Transverse colon (tissue), 4 donors: Measurements from ENCODE around the gene CMTR1. TPM values are rescaled to one million over a fixed set of nuclear protein-coding genes. Genes with fewer than 3 reads are reported as not detected.

Source experiments
- DNase-seq: peaks from one replicate; pipeline ENCODE4 v3.0.0-alpha.2; 2019
- H3K27ac ChIP-seq, 4 donors: fragments of 200-600 bp; sonication (generic); 2 replicates each; pipeline ENCODE4 v1.5.1; 2016 to 2018; ENCODE audit warnings: inconsistent platforms in 4 of 4
- H3K27me3 ChIP-seq: fragments of 200-600 bp; sonication (generic); 2 replicates; pipeline ENCODE4 v1.5.1; 2017; ENCODE audit warnings: inconsistent platforms
- H3K36me3 ChIP-seq, 4 donors: fragments of 200-600 bp; sonication (generic); 2 replicates each; pipeline ENCODE4 v1.5.1; 2017 to 2019; ENCODE audit warnings: inconsistent platforms in 4 of 4
- H3K4me1 ChIP-seq, 4 donors: fragments of 200-600 bp; sonication (generic); 2 replicates each; pipeline ENCODE4 v1.5.1; 2017 to 2020; ENCODE audit warnings: inconsistent platforms in 4 of 4
- H3K4me3 ChIP-seq, 4 donors: fragments of 200-600 bp; sonication (generic); 1 replicate in 1 of 4; 2 replicates in 3 of 4; pipeline versions ENCODE4 v1.5.1 to v1.6.1; 2017 to 2019; ENCODE audit warnings: inconsistent platforms in 4 of 4
- H3K9me3 ChIP-seq, 2 donors: fragments of 200-600 bp; sonication (generic); 2 replicates each; pipeline ENCODE4 v1.5.1; 2017 to 2019; ENCODE audit warnings: inconsistent platforms in 2 of 2
- EP300 ChIP-seq: sonication (generic); formaldehyde crosslinking; IDR thresholded peaks from one replicate; pipeline ENCODE4 v1.6.1; 2017; ENCODE audit warnings: antibody characterized with exemption, low read depth
- POLR2A ChIP-seq: fragments of 450-650 bp; IDR thresholded peaks from one replicate; pipeline ENCODE4 v1.6.1; 2016; ENCODE audit warnings: antibody characterized with exemption, mild to moderate bottlenecking, moderate library complexity
- POLR2AphosphoS5 ChIP-seq, 3 donors: sonication (generic); formaldehyde crosslinking; IDR thresholded peaks; one replicate each; pipeline ENCODE4 v1.6.1; 2016; ENCODE audit warnings: antibody characterized with exemption in 3 of 3
- WGBS, 2 donors: methylation state at CpG; one replicate each; pipeline ENCODE4 v1.1.5; 2018; ENCODE audit warnings: low coverage in 1 of 2; 5-methylcytosine and 5-hydroxymethylcytosine counted together
- in situ Hi-C, 4 donors: fragments of 200-750 bp; cut with MboI; loops; one replicate each; pipeline versions ENCODE4 v1.15.0 to v1.15.1; 2017; ENCODE audit warnings: low sequenced_read_pairs in 3 of 4, low pct_ligation_motif_present in 1 of 4, low pct_unique_long_range_greater_than_20kb in 1 of 4
- intact Hi-C: fragments of 100-400 bp; cut with DNase I; formaldehyde crosslinking; loops from one replicate; pipeline ENCODE4 v1.15.1; 2023; ENCODE audit warnings: low total_unique reads
- total RNA-seq, 4 donors: library from RNA; depleted of rRNA; stranded (reverse); fragments of >200 nt; gene quantifications; one replicate each; pipeline ENCODE4 v1.1.0, GENCODE V29; 2016
- TF ChIP-seq, protein P1 (sequence below), 5 experiments: fragments of 200-600 bp in 3 of 5; fragments of 450-650 bp in 2 of 5; sonication (generic) in 3 of 5; IDR thresholded peaks; 1 replicate in 2 of 5; 2 replicates in 3 of 5; pipeline ENCODE4 v1.5.1; 2016 to 2017; ENCODE audit warnings: antibody characterized with exemption in 5 of 5, inconsistent platforms in 3 of 5, mild to moderate bottlenecking in 2 of 5, moderate library complexity in 1 of 5

Gene CMTR1
- total RNA-seq, 4 donors from 2014 or later, result 16.5 to 40.6 (median 24.9) TPM

DNA sequence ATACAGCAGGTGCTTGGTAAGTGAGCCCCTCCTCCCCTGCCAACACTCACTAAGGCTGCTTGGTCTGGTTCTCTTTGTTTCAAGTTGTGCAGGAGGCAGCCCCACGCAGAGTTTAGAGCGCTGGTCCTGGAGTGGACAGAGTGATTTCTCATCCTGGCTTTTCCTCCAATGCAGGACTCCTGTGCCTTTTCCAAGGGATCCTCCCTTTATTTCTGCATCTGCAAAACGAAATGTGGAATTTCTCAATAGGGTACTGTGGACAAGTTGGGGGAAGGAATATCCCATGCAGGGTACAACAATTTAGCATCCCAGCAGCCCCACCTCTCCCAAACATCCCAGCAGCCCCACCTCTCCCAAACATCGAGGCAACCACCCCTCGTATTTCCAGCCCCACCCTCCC lies 97.3 kb downstream of the CMTR1 start:
- no peaks in the 10 kb centered on the region for H3K36me3 ChIP-seq
- H3K9me3 ChIP-seq, result no peaks in the 10 kb centered on the region
- H3K4me3 ChIP-seq, result no peak overlapping the region
- peaks cover 0 to 2% (median under 1%) of the 10 kb centered on the region in 4 donors for H3K4me1 ChIP-seq
- TF ChIP-seq EP300, result no peak
- TF ChIP-seq POLR2A, result no peak
- TF ChIP-seq POLR2AphosphoS5 (IDR thresholded peaks at IDR 0.05), result no peak
- TF ChIP-seq, protein P1, sequence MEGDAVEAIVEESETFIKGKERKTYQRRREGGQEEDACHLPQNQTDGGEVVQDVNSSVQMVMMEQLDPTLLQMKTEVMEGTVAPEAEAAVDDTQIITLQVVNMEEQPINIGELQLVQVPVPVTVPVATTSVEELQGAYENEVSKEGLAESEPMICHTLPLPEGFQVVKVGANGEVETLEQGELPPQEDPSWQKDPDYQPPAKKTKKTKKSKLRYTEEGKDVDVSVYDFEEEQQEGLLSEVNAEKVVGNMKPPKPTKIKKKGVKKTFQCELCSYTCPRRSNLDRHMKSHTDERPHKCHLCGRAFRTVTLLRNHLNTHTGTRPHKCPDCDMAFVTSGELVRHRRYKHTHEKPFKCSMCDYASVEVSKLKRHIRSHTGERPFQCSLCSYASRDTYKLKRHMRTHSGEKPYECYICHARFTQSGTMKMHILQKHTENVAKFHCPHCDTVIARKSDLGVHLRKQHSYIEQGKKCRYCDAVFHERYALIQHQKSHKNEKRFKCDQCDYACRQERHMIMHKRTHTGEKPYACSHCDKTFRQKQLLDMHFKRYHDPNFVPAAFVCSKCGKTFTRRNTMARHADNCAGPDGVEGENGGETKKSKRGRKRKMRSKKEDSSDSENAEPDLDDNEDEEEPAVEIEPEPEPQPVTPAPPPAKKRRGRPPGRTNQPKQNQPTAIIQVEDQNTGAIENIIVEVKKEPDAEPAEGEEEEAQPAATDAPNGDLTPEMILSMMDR (IDR thresholded peaks at IDR 0.05), result no peak
- intact Hi-C loops (no loop called here), in situ Hi-C loops (no loop called here)
- H3K27me3 ChIP-seq, result peaks cover 76% of the 10 kb centered on the region
- 40 to 73% methylated on average over 3 to 5 of the region's 5 CpGs for WGBS, 2 donors
- no peak for DNase-seq
- no peak overlapping the region for H3K27ac ChIP-seq

DNA sequence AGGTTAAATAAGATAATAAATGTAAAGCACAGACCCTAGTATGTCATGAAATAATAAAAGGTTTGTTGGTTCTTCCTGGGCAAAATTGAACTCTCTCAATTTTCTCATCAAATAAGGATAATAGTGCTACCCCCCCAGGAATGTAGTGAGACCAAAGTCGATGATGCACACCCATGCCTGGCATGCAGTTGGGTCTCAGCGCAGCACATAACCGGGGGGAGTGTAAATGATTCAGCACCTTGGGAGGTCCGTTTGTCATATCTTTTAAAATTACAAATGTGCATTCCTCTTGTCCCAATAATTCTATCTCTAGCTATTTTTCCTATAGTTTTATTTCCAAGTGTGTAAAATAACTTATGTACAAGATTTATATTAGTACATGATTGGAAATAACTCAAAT lies 98.0 kb downstream of the CMTR1 start:
- in situ Hi-C loops, result no loop called here
- H3K36me3 ChIP-seq, result no peaks in the 10 kb centered on the region
- WGBS, 2 donors, result 67 to 80% methylated on average over 4 of the region's 4 CpGs

More for the DNA sequence above, 98.0 kb downstream of the CMTR1 start:
- peaks cover 0 to 9% (median 8%) of the 10 kb centered on the region in 4 donors for H3K4me1 ChIP-seq
- H3K4me3 ChIP-seq, result no peak overlapping the region
- no peaks in the 10 kb centered on the region for H3K9me3 ChIP-seq
- intact Hi-C loops, result no loop called here
- no peak overlapping the region for H3K27ac ChIP-seq
- no peak for DNase-seq
- H3K27me3 ChIP-seq, result peaks cover 77% of the 10 kb centered on the region
- TF ChIP-seq POLR2A (no peak), POLR2AphosphoS5 (IDR thresholded peaks at IDR 0.05) (no peak), EP300 (no peak)
- TF ChIP-seq, protein P1 (IDR thresholded peaks at IDR 0.05), result no peak

Other genes with a start within 250 kb of the CMTR1 start
- gene TBC1D22B, start 175.4 kb upstream of the CMTR1 start, total RNA-seq, result 10 to 100 TPM in 3 of 4 donors, 1 to 10 TPM in 1; 9.0 to 15.7 (median 12.6) TPM
- 1 to 10 TPM in 2 of 4 donors, under 1 TPM in 1, not detected in 1; 0.41 to 1.4 (median 1.1) TPM for gene TMEM217, start 175.1 kb upstream of the CMTR1 start, total RNA-seq
- gene RNF8, start 79.2 kb upstream of the CMTR1 start, total RNA-seq, result 10 to 100 TPM in 2 of 4 donors, 1 to 10 TPM in 2; 2.2 to 12.9 (median 9.0) TPM
- gene CCDC167, start 66.7 kb downstream of the CMTR1 start, total RNA-seq, result 10 to 100 TPM in 2 of 4 donors, not detected in 2; 16.9 to 21.8 TPM